A549 (cell line): Measurements from ENCODE around the gene AUTS2. TPM values are rescaled to one million over a fixed set of nuclear protein-coding genes. Genes with fewer than 3 reads are reported as not detected.

Experiments
- ATAC-seq, 2 experiments: fragments of 200-7000 bp in 1 of 2; fragments of >200 bp in 1 of 2; cut with Nextera tagmentation in 1 of 2; cut with Tn5 transposase in 1 of 2; 3 replicates each; pipeline versions ENCODE4 v1.8.0 to v1.9.1; 2018 to 2020; ENCODE audit warnings: mild to moderate bottlenecking in 1 of 2, moderate library complexity in 1 of 2
- CTCF ChIA-PET: fragments of 300-600 bp; sonication (Branson Sonifier 250); formaldehyde crosslinking; extraction: SDS; loops from one replicate; lab custom pipeline; 2021; ENCODE audit warnings: antibody characterized with exemption, inconsistent platforms; lab: Yijun Ruan, JAX
- POLR2A ChIA-PET: fragments of 350-600 bp; formaldehyde crosslinking; extraction: SDS; loops from one replicate; lab custom pipeline; 2021; ENCODE audit warnings: antibody characterized with exemption, inconsistent platforms; lab: Yijun Ruan, JAX
- DNase-seq, 2 experiments: peaks; one replicate each; pipeline versions ENCODE4 v3.0.0 to v3.0.0-alpha.2; 2011 to 2016; ENCODE audit warnings: low read depth in 1 of 2, low spot score in 1 of 2
- FAIRE-seq: peaks from 2 replicates; lab custom pipeline; 2011; peaks lifted over from hg19 to GRCh38; lab: Jason Lieb, UNC
- H3K27ac ChIP-seq, 2 experiments: fragments of >200 bp; sonication (Bioruptor Twin); formaldehyde crosslinking; 3 replicates each; pipeline ENCODE4 v1.5.1; 2016 to 2017
- H3K4me1 ChIP-seq: fragments of >200 bp; sonication (Bioruptor Twin); formaldehyde crosslinking; 3 replicates; pipeline ENCODE4 v1.6.1; 2016
- H3K4me2 ChIP-seq: fragments of >200 bp; sonication (Bioruptor Twin); formaldehyde crosslinking; 3 replicates; pipeline ENCODE4 v1.6.1; 2016
- H3K4me3 ChIP-seq: fragments of >200 bp; sonication (Bioruptor Twin); formaldehyde crosslinking; 3 replicates; pipeline ENCODE4 v1.5.1; 2016
- H3K9me3 ChIP-seq: fragments of >200 bp; sonication (Bioruptor Twin); formaldehyde crosslinking; 3 replicates; pipeline ENCODE4 v1.6.1; 2016
- BHLHE40 ChIP-seq: IDR thresholded peaks from 2 replicates; pipeline ENCODE4 v1.6.1; 2012; ENCODE audit warnings: low read depth, low read length, inconsistent platforms
- CBX2 ChIP-seq: fragments of 200-600 bp; sonication (generic); IDR thresholded peaks from 2 replicates; pipeline ENCODE4 v1.6.1; 2016; ENCODE audit warnings: low read depth, mild to moderate bottlenecking, borderline replicate concordance
- CBX8 ChIP-seq: fragments of 200-600 bp; sonication (generic); IDR thresholded peaks from 2 replicates; pipeline ENCODE4 v1.6.1; 2016
- CEBPB ChIP-seq, 2 experiments: fragments of >200 bp in 1 of 2; sonication (Bioruptor Twin) in 1 of 2; formaldehyde crosslinking in 1 of 2; IDR thresholded peaks; 2 replicates each; pipeline ENCODE4 v1.6.1; 2012 to 2016
- CHD2 ChIP-seq: fragments of 150-350 bp; IDR thresholded peaks from 2 replicates; pipeline ENCODE4 v1.6.1; 2014; ENCODE audit warnings: low read length; ENCODE audit not compliant: partially characterized antibody
- EHF ChIP-seq: fragments of 250-450 bp; sonication (Bioruptor Pico); IDR thresholded peaks from 2 replicates; pipeline ENCODE4 v1.5.0; 2020; ENCODE audit warnings: mild to moderate bottlenecking
- EP300 ChIP-seq, 2 experiments: fragments of >200 bp; sonication (Bioruptor Twin); formaldehyde crosslinking; IDR thresholded peaks; 2 replicates in 1 of 2; 3 replicates in 1 of 2; pipeline ENCODE4 v1.6.1; 2016 to 2017
- ESRRA ChIP-seq: fragments of 150-350 bp; IDR thresholded peaks from 2 replicates; pipeline ENCODE4 v1.6.1; 2014; ENCODE audit warnings: mild to moderate bottlenecking, low read length, borderline replicate concordance
- FOSL2 ChIP-seq, 2 experiments: fragments of 450-650 bp in 1 of 2; fragments of >200 bp in 1 of 2; sonication (Bioruptor Twin) in 1 of 2; formaldehyde crosslinking; IDR thresholded peaks; 2 replicates each; pipeline versions ENCODE4 v1.5.0 to v1.6.1; 2016 to 2020; ENCODE audit warnings: mild to moderate bottlenecking in 1 of 2, moderate library complexity in 1 of 2
- HEYL ChIP-seq: fragments of 250-450 bp; sonication (Bioruptor Pico); IDR thresholded peaks from 2 replicates; pipeline ENCODE4 v1.8.0; 2021; ENCODE audit warnings: mild to moderate bottlenecking, moderate library complexity
- HOXB13 ChIP-seq: fragments of 250-450 bp; sonication (Bioruptor Pico); IDR thresholded peaks from 2 replicates; pipeline ENCODE4 v1.5.0; 2020; ENCODE audit warnings: low read depth, mild to moderate bottlenecking, moderate library complexity
- HOXB5 ChIP-seq: fragments of 250-450 bp; sonication (Bioruptor Pico); IDR thresholded peaks from 2 replicates; pipeline ENCODE4 v1.5.0; 2020; ENCODE audit warnings: mild to moderate bottlenecking, moderate library complexity
- KDM5A ChIP-seq: fragments of 200-600 bp; sonication (generic); IDR thresholded peaks from 2 replicates; pipeline ENCODE4 v1.6.1; 2016; ENCODE audit warnings: antibody characterized with exemption, mild to moderate bottlenecking
- MAFK ChIP-seq: fragments of 450-650 bp; IDR thresholded peaks from 2 replicates; pipeline ENCODE4 v1.6.1; 2014; ENCODE audit not compliant: partially characterized antibody
- MAX ChIP-seq: IDR thresholded peaks from 2 replicates; pipeline ENCODE4 v1.6.1; 2012
- MAZ ChIP-seq: fragments of 150-350 bp; IDR thresholded peaks from 2 replicates; pipeline ENCODE4 v1.6.1; 2014; ENCODE audit warnings: antibody characterized with exemption, low read depth, low read length, borderline replicate concordance
- POLR2A ChIP-seq: IDR thresholded peaks from 2 replicates; pipeline ENCODE4 v1.6.1; 2012; ENCODE audit warnings: mild to moderate bottlenecking, low read length
- RARB ChIP-seq: fragments of 250-450 bp; sonication (Bioruptor Pico); IDR thresholded peaks from 2 replicates; pipeline ENCODE4 v1.8.0; 2021; ENCODE audit warnings: mild to moderate bottlenecking, moderate library complexity
- RCOR1 ChIP-seq: fragments of 150-350 bp; IDR thresholded peaks from 2 replicates; pipeline ENCODE4 v1.6.1; 2014; ENCODE audit warnings: antibody characterized with exemption, low read length, low read depth
- RFX5 ChIP-seq: fragments of 450-650 bp; IDR thresholded peaks from 2 replicates; pipeline ENCODE4 v1.7.1; 2014; ENCODE audit warnings: antibody characterized with exemption, mild to moderate bottlenecking, moderate library complexity
- TFCP2L1 ChIP-seq: fragments of 250-450 bp; sonication (Bioruptor Pico); IDR thresholded peaks from 2 replicates; pipeline ENCODE4 v1.5.0; 2021; ENCODE audit warnings: mild to moderate bottlenecking
- ZC3H11A ChIP-seq: fragments of 450-650 bp; IDR thresholded peaks from 2 replicates; pipeline ENCODE4 v1.6.1; 2014; ENCODE audit warnings: antibody characterized with exemption, mild to moderate bottlenecking
- ZSCAN20 ChIP-seq: fragments of 250-450 bp; sonication (Bioruptor Pico); IDR thresholded peaks from 2 replicates; pipeline ENCODE4 v1.8.0; 2022; ENCODE audit warnings: mild to moderate bottlenecking, moderate library complexity
- WGBS: methylation state at CpG from one replicate; pipeline ENCODE4 v1.1.6; 2017; ENCODE audit errors: missing lambda C conversion rate; 5-methylcytosine and 5-hydroxymethylcytosine counted together
- polyA plus RNA-seq, 4 experiments: library from polyadenylated mRNA; depleted of rRNA in 3 of 4; stranded (reverse); fragments of >200 nt; fragmentation: RNase III in 1 of 4; extraction: RNeasy Plus Mini Kit Qiagen cat#74134 plus additional on column Dnase treatment in 1 of 4; gene quantifications; 2 replicates in 3 of 4; 3 replicates in 1 of 4; pipeline ENCODE4 v1.2.3, GENCODE V29; 2011 to 2017
- TF ChIP-seq, protein P1 (sequence below): fragments of 450-650 bp; IDR thresholded peaks from 2 replicates; pipeline ENCODE4 v1.6.1; 2014; ENCODE audit warnings: antibody characterized with exemption
- TF ChIP-seq, protein P2 (sequence below): fragments of >200 bp; sonication (Bioruptor Twin); formaldehyde crosslinking; IDR thresholded peaks from 3 replicates; pipeline ENCODE4 v1.6.1; 2016
- TF ChIP-seq, protein P3 (sequence below): fragments of >200 bp; sonication (Bioruptor Twin); formaldehyde crosslinking; IDR thresholded peaks from 3 replicates; pipeline ENCODE4 v1.5.1; 2016
- TF ChIP-seq, protein P4 (sequence below): IDR thresholded peaks from 2 replicates; pipeline ENCODE4 v1.6.1; 2012
- TF ChIP-seq, protein P5 (sequence below): IDR thresholded peaks from 2 replicates; pipeline ENCODE4 v1.6.1; 2012; ENCODE audit warnings: low read depth, borderline replicate concordance

The AUTS2 gene
- polyA plus RNA-seq, 2 of the 4 experiments (the other 2 are of a cell fraction) = 1.6 to 3.6 TPM

DNA sequence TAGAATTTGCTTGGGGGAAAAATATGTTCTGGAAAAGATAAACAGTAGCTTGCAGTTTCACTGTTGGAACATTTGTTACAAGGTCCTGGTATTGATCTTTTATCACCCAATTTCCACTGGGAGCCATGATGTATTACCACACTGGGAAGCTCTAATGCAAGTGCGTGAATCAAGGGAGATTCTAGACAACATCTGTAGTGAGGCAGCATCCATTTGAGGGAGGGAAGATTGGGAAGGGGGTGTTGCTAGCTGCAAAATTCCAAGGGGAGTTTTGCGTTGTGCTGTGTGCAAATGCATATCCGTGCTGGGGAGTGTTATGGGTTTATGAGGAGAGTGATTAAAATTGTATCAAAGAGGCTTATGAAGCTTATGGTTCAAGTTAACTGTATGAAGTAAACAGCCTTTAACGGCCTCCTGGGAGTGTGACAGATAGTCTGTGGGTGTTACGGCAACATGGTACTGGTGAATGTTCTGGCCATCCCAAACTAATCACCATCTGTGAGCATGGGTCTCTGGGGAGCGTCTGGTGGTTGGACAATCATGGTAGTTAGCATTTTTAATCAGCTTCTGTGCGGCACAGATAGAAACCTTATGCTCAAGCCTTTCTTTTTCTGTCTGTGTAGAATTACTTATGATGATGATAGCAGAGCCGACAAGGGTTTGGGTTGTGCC lies 931.8 kb downstream of the AUTS2 start (continued):
- TF ChIP-seq, protein P1, sequence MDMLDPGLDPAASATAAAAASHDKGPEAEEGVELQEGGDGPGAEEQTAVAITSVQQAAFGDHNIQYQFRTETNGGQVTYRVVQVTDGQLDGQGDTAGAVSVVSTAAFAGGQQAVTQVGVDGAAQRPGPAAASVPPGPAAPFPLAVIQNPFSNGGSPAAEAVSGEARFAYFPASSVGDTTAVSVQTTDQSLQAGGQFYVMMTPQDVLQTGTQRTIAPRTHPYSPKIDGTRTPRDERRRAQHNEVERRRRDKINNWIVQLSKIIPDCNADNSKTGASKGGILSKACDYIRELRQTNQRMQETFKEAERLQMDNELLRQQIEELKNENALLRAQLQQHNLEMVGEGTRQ = no peak
- TF ChIP-seq MAFK = no peak
- no peak for TF ChIP-seq ESRRA
- TF ChIP-seq CBX2 = no peak
- no peak for TF ChIP-seq RFX5
- no peak for TF ChIP-seq RARB (CRISPR knock-in tag)
- no peak for TF ChIP-seq FOSL2 (IDR thresholded peaks at IDR 0.05)
- TF ChIP-seq FOSL2 (CRISPR knock-in tag; IDR thresholded peaks at IDR 0.05) = no peak
- TF ChIP-seq CBX8 = no peak
- TF ChIP-seq, protein P2, sequence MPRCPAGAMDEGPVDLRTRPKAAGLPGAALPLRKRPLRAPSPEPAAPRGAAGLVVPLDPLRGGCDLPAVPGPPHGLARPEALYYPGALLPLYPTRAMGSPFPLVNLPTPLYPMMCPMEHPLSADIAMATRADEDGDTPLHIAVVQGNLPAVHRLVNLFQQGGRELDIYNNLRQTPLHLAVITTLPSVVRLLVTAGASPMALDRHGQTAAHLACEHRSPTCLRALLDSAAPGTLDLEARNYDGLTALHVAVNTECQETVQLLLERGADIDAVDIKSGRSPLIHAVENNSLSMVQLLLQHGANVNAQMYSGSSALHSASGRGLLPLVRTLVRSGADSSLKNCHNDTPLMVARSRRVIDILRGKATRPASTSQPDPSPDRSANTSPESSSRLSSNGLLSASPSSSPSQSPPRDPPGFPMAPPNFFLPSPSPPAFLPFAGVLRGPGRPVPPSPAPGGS = no peak

DNA sequence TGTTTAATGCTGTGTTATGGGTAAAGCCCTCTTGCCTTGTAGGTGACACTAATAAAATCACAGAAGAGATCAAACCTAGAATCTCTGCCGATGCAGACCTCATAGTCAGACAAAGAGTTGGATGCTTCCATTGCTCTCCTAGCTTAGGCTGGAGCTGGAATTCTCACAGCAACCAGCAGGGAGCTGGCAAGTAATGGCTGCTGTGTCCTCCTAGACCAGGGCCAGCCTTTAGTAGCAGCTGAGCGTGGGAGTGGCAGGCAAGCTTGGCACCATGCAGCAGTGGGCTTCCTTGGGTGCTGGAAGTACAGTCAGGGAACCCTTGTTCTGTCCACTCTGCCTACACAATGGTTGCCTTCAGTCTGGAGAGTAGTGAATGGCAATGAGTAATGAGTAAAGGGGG lies 935.3 kb downstream of the AUTS2 start:
- H3K4me3 ChIP-seq = no peak overlapping the region
- FAIRE-seq (no peak), DNase-seq (no peak), ATAC-seq (no peak)
- 17% methylated on average over 2 of the region's 2 CpGs for WGBS
- no peak for TF ChIP-seq ZSCAN20 (CRISPR knock-in tag)
- TF ChIP-seq RCOR1 = no peak
- no peak for TF ChIP-seq HOXB13 (CRISPR knock-in tag)
- TF ChIP-seq MAZ = no peak
- TF ChIP-seq, protein P3, sequence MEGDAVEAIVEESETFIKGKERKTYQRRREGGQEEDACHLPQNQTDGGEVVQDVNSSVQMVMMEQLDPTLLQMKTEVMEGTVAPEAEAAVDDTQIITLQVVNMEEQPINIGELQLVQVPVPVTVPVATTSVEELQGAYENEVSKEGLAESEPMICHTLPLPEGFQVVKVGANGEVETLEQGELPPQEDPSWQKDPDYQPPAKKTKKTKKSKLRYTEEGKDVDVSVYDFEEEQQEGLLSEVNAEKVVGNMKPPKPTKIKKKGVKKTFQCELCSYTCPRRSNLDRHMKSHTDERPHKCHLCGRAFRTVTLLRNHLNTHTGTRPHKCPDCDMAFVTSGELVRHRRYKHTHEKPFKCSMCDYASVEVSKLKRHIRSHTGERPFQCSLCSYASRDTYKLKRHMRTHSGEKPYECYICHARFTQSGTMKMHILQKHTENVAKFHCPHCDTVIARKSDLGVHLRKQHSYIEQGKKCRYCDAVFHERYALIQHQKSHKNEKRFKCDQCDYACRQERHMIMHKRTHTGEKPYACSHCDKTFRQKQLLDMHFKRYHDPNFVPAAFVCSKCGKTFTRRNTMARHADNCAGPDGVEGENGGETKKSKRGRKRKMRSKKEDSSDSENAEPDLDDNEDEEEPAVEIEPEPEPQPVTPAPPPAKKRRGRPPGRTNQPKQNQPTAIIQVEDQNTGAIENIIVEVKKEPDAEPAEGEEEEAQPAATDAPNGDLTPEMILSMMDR = no peak
- TF ChIP-seq ZC3H11A = no peak
- no peak for TF ChIP-seq CEBPB (IDR thresholded peaks at IDR 0.05)
- TF ChIP-seq BHLHE40 = no peak
- TF ChIP-seq MAX = no peak
- TF ChIP-seq, protein P4, sequence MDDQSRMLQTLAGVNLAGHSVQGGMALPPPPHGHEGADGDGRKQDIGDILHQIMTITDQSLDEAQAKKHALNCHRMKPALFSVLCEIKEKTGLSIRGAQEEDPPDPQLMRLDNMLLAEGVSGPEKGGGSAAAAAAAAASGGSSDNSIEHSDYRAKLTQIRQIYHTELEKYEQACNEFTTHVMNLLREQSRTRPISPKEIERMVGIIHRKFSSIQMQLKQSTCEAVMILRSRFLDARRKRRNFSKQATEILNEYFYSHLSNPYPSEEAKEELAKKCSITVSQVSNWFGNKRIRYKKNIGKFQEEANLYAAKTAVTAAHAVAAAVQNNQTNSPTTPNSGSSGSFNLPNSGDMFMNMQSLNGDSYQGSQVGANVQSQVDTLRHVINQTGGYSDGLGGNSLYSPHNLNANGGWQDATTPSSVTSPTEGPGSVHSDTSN = no peak
- TF ChIP-seq CHD2 = no peak
- TF ChIP-seq HEYL (CRISPR knock-in tag) = no peak
- no peak for TF ChIP-seq POLR2A
- TF ChIP-seq HOXB5 (CRISPR knock-in tag) = no peak
- TF ChIP-seq, protein P1 = no peak
- TF ChIP-seq, protein P5, sequence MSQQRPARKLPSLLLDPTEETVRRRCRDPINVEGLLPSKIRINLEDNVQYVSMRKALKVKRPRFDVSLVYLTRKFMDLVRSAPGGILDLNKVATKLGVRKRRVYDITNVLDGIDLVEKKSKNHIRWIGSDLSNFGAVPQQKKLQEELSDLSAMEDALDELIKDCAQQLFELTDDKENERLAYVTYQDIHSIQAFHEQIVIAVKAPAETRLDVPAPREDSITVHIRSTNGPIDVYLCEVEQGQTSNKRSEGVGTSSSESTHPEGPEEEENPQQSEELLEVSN = no peak
- TF ChIP-seq EP300 (IDR thresholded peaks at IDR 0.05) = no peak
- no peak for TF ChIP-seq TFCP2L1 (CRISPR knock-in tag)
- no peak for TF ChIP-seq EHF (CRISPR knock-in tag)
- no peak for TF ChIP-seq KDM5A
- no peaks in the 10 kb centered on the region; the same call in 2 of the 3 replicates for H3K9me3 ChIP-seq
- H3K4me1 ChIP-seq = no peaks in the 10 kb centered on the region
- no peak overlapping the region for H3K27ac ChIP-seq
- no peak overlapping the region for H3K4me2 ChIP-seq
- CTCF ChIA-PET = no interaction called here
- POLR2A ChIA-PET = no interaction called here
